Islet precursor cell (in vitro differentiated cells): Measurements from ENCODE around the gene PCSK5.

Source experiments
- DNase-seq: peaks from one replicate; pipeline ENCODE4 v3.0.0-alpha.2; 2018

PCSK5 gene

GRCh38 chr9:76372336-76372735, 481.9 kb downstream of the PCSK5 start:
- DNase-seq = no peak

GRCh38 chr9:76373173-76373783, 482.8 kb downstream of the PCSK5 start:
- DNase-seq = no peak

- DNase-seq = no peak
Measured at GRCh38 chr9:76373784-76374474, 483.5 kb downstream of the PCSK5 start.

- DNase-seq = peak; percentile 94
Measured at GRCh38 chr9:76374783-76375559, 484.5 kb downstream of the PCSK5 start.

GRCh38 chr9:76377791-76378190, 487.3 kb downstream of the PCSK5 start:
- DNase-seq = no peak

- no peak for DNase-seq
Measured at GRCh38 chr9:76378367-76379073, 488.0 kb downstream of the PCSK5 start.

GRCh38 chr9:76379494-76379893, 489.0 kb downstream of the PCSK5 start:
- peak; percentile 95 for DNase-seq

- no peak for DNase-seq
Measured at GRCh38 chr9:76390656-76391055, 500.2 kb downstream of the PCSK5 start.

GRCh38 chr9:76394195-76394959, 503.9 kb downstream of the PCSK5 start, which contains the start of gene RFK:
Gene RFK (minus strand): TSS chr9:76394426. CDS start chr9:76394171, 255 bp downstream.
- peak; percentile 98 for DNase-seq

GRCh38 chr9:76394960-76395252, 504.4 kb downstream of the PCSK5 start:
- peak; percentile 89 for DNase-seq

- DNase-seq = no peak
Measured at GRCh38 chr9:76395381-76395780, 504.9 kb downstream of the PCSK5 start.

GRCh38 chr9:76396144-76396543, 505.7 kb downstream of the PCSK5 start:
- DNase-seq = no peak

GRCh38 chr9:76396597-76396996, 506.1 kb downstream of the PCSK5 start:
- DNase-seq = no peak

GRCh38 chr9:76399856-76400255, 509.4 kb downstream of the PCSK5 start:
- DNase-seq = no peak

GRCh38 chr9:76400534-76401096, 510.1 kb downstream of the PCSK5 start:
- peak; percentile 74 for DNase-seq

- DNase-seq = no peak
Measured at GRCh38 chr9:76401176-76401575, 510.7 kb downstream of the PCSK5 start.

- DNase-seq = no peak
Measured at GRCh38 chr9:76401580-76402354, 511.3 kb downstream of the PCSK5 start.

GRCh38 chr9:76403352-76403751, 512.9 kb downstream of the PCSK5 start:
- no peak for DNase-seq

- DNase-seq = no peak
Measured at GRCh38 chr9:76404401-76404800, 513.9 kb downstream of the PCSK5 start.

- DNase-seq = no peak
Measured at GRCh38 chr9:76405340-76405739, 514.9 kb downstream of the PCSK5 start.

- DNase-seq = no peak
Measured at GRCh38 chr9:76405868-76406267, 515.4 kb downstream of the PCSK5 start.
